Lower leg skin (tissue), 4 donors: ENCODE results near the gene DHRSX. TPM values are rescaled to one million over a fixed set of nuclear protein-coding genes. Genes with fewer than 3 reads are reported as not detected.
"Not testable (repeated sequence)": the region's sequence is repeated elsewhere in the genome, so short reads cannot be mapped to it uniquely, and the experiment has no call there.

Source experiments
- DNase-seq, 2 donors: peaks; one replicate each; pipeline ENCODE4 v3.0.0-alpha.2; 2019; ENCODE audit warnings: low spot score in 2 of 2
- H3K4me3 ChIP-seq: fragments of 200-600 bp; sonication (generic); 2 replicates; pipeline ENCODE4 v1.5.1; 2017; ENCODE audit warnings: mild to moderate bottlenecking, low read depth; ENCODE audit not compliant: poor library complexity, severe bottlenecking
- POLR2A ChIP-seq, 2 donors: fragments of 450-650 bp; IDR thresholded peaks; one replicate each; pipeline ENCODE4 v1.6.1; 2016 to 2017; ENCODE audit warnings: antibody characterized with exemption in 2 of 2, mild to moderate bottlenecking in 1 of 2, moderate library complexity in 1 of 2
- whole genome bisulfite sequencing, 2 donors: methylation state at CpG; one replicate each; pipeline ENCODE4 v1.1.5; 2018; 5-methylcytosine and 5-hydroxymethylcytosine counted together
- intact Hi-C: fragments of 100-400 bp; cut with DNase I; formaldehyde crosslinking; loops from one replicate; pipeline ENCODE4 v1.15.0; 2023; ENCODE audit warnings: low total_unique reads
- total RNA-seq, 4 donors: library from RNA; depleted of rRNA; stranded (reverse); fragments of >200 nt; gene quantifications; one replicate each; pipeline ENCODE4 v1.1.0, GENCODE V29; 2016
- TF ChIP-seq, protein P1 (sequence below), 3 donors: fragments of 450-650 bp; IDR thresholded peaks; one replicate each; pipeline ENCODE4 v1.5.1; 2016; ENCODE audit warnings: antibody characterized with exemption in 3 of 3, mild to moderate bottlenecking in 3 of 3, moderate library complexity in 2 of 3

DHRSX gene
- total RNA-seq, 4 donors from 2014 or later: 10.9 to 21.7 (median 16.2) TPM

DNA sequence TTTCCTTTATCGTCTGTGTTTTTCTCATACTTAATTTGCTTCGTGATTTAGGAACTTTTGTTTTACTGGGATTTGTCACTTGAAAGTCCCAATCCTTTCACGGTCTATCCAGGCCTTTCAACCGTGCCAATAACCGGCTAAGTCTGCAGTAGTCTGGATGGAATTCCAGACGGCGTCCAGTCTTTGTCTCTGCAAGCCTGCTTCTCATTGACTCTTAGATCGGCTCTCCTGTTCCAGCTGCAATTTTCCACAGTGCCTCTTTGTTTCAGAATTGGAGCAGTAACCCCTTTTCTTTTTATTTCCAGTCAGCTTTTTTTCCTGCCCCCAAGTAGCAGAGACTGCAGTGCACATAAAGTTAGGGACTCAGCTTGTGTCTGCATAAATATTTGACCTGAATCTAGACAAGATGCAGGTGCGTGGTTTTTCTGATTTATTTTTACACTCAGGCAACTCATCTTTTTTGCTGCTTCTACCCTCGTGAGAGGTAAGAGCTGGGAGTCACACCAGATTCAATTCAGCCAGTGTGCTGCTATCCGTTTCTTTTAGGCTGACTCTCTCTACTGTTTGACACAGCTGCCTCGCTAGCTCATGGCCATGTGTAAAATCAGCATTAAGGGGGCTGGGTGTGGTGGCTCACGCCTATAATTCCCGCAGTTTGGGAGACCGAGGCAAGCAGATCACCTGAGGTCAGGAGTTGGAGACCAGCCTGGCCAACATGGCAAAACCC lies 37.4 kb upstream of the DHRSX start:
- DNase-seq: no peak
- no peak overlapping the region for H3K4me3 ChIP-seq
- 52 to 61% methylated on average over 15 of the region's 15 CpGs for WGBS, 2 donors
- intact Hi-C loops: no loop called here
- TF ChIP-seq, protein P1, sequence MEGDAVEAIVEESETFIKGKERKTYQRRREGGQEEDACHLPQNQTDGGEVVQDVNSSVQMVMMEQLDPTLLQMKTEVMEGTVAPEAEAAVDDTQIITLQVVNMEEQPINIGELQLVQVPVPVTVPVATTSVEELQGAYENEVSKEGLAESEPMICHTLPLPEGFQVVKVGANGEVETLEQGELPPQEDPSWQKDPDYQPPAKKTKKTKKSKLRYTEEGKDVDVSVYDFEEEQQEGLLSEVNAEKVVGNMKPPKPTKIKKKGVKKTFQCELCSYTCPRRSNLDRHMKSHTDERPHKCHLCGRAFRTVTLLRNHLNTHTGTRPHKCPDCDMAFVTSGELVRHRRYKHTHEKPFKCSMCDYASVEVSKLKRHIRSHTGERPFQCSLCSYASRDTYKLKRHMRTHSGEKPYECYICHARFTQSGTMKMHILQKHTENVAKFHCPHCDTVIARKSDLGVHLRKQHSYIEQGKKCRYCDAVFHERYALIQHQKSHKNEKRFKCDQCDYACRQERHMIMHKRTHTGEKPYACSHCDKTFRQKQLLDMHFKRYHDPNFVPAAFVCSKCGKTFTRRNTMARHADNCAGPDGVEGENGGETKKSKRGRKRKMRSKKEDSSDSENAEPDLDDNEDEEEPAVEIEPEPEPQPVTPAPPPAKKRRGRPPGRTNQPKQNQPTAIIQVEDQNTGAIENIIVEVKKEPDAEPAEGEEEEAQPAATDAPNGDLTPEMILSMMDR (IDR thresholded peaks at IDR 0.05): no peak
- no peak for TF ChIP-seq POLR2A (IDR thresholded peaks at IDR 0.05)

GRCh38 chrX:2536974-2537373 lies 36.2 kb upstream of the DHRSX start:
- no peak for DNase-seq
- WGBS, 2 donors: 53 to 65% methylated on average over 5 of the region's 5 CpGs
- intact Hi-C loops: no loop called here
- H3K4me3 ChIP-seq: no peak overlapping the region
- TF ChIP-seq POLR2A (IDR thresholded peaks at IDR 0.05): no peak
- TF ChIP-seq, protein P1 (IDR thresholded peaks at IDR 0.05): no peak

GRCh38 chrX:2536141-2536540 lies 35.4 kb upstream of the DHRSX start:
- WGBS, 2 donors: 78 to 79% methylated on average over 7 of the region's 7 CpGs
- no peak for DNase-seq
- H3K4me3 ChIP-seq: no peak overlapping the region
- TF ChIP-seq POLR2A (IDR thresholded peaks at IDR 0.05): no peak
- TF ChIP-seq, protein P1 (IDR thresholded peaks at IDR 0.05): no peak
- intact Hi-C loops: no loop called here

DNA sequence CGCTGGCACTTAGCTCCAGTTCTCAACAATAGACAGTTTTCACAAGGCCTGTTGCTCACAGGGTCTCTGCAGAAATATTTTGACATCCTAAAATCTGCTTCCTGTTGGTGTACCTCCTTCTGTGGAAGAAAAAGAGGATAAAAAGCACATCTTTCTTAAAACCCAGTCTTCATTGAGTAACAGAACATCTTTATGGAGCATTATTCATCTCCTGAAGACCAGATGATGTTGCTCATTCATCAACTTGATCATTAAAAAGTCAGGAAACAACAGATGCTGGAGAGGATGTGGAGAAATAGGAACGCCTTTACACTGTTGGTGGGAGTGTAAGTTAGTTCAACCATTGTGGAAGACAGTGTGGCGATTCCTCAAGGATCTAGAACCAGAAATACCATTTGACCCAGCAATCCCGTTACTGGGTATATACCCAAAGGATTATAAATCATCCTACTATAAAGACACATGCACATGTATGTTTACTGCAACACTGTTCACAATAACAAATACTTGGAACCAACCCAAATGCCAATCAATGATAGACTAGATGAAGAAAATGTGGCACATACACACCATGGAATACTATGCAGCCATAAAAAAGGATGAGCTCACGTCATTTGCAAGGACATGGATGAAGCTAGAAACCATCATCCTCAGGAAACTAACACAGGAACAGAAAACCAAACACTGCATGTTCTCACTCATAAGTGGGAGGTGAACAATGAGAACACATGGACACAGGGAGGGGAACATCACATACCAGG lies 33.7 kb upstream of the DHRSX start:
- H3K4me3 ChIP-seq, intact Hi-C loops, DNase-seq: not testable (repeated sequence)
- WGBS, 2 donors: 59 to 69% methylated on average over 5 of the region's 5 CpGs

DNA sequence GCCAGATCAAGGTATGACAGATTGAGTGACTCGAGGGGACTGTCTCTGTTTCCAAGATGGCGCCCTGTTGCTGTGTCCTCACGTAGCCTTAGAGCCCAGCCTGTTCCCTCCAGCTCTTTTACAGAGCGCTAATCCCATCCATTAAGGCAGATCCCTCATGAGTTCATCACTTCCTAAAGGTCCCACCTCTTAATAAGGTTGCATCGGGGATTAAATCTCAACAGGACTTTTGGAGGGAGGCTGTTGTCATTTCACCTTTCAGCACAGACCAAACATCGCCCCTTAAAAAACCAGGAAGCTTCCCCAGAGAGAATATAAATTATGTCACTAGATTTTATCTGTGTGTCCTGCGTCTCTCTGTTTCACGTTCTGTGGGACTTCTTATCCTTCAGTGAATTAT lies 32.6 kb upstream of the DHRSX start:
- no peak for DNase-seq
- TF ChIP-seq, protein P1 (IDR thresholded peaks at IDR 0.05): no peak
- TF ChIP-seq POLR2A (IDR thresholded peaks at IDR 0.05): no peak
- intact Hi-C loops: no loop called here
- no peak overlapping the region for H3K4me3 ChIP-seq
- 38 to 47% methylated on average over 8 of the region's 8 CpGs for WGBS, 2 donors

DNA sequence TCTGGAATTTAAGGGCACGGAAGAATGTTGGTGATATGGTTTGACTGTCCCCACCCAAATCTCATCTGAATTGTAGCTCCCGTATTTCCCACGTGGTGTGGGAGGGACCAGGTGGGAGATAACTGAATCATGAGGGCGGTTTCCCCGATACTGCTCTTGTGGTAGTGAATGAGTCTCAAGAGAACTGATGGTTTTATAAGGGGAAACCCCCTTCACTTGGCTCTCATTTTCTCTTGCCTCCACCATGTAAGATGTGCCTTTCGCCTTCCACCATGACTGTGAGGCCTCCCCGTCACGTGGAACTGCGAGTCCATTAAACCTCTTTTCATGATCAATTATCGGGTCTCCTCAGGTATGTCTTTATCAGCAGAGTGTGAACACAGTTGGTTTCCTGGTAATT lies 25.6 kb upstream of the DHRSX start:
- TF ChIP-seq POLR2A (IDR thresholded peaks at IDR 0.05): no peak
- TF ChIP-seq, protein P1 (IDR thresholded peaks at IDR 0.05): no peak
- intact Hi-C loops: no loop called here
- H3K4me3 ChIP-seq: no peak overlapping the region
- 88 to 89% methylated on average over 10 of the region's 10 CpGs for WGBS, 2 donors
- no peak for DNase-seq
